Measurements from ENCODE around the gene DNAJC27.

DNAJC27 gene

GRCh38 chr2:24910245-24910644 lies 61.5 kb downstream of the DNAJC27 start:
- TF ChIP-seq CTCF (IDR thresholded peaks at IDR 0.05; ENCODE audit: low read depth, low read length) = no peak
- Histone ChIP-seq H3K27me3 (ENCODE audit: insufficient read depth, low read depth, severe bottlenecking) (no peaks in the 10 kb centered on the region), H3K9me3 (ENCODE audit: severe bottlenecking) (no peaks in the 10 kb centered on the region), H3K4me3 (ENCODE audit: low read depth, low read length) (no peak overlapping the region), H3K27ac (no peak overlapping the region), H3K36me3 (peaks cover 55% of the 10 kb centered on the region)
- no peak for DNase-seq

DNA sequence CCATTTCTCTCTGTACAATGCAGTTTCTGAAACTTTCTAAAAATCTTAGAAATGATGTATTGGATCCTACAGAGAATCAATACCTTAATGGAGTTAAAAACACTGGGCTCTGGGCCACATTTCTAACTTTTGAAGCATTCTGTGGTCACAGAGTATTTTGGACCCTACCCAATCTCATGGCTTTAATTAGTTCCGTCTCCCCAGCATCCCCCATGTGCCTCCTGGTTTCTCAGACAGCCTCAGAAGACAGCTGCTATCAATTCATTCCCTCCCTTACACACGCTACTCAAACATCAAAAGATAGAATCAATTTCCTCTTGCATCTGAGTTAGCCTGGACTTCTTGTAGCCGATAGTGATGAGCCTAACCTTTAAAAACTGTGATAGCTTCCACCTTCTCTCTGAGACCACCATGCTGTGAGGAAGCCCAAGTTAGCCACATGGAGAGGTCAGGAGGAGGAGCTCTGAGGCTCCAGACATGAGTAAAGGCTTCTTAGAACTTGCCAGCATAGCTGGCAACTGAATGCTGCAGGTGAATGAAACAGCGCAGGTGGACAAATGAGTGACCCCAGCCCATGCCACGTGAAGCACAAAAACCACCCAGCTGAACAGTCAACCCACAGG lies 62.1 kb downstream of the DNAJC27 start:
- Histone ChIP-seq H3K36me3 (peaks cover 54% of the 10 kb centered on the region), H3K9me3 (ENCODE audit: severe bottlenecking) (no peaks in the 10 kb centered on the region), H3K4me3 (ENCODE audit: low read depth, low read length) (no peak overlapping the region), H3K27me3 (ENCODE audit: insufficient read depth, low read depth, severe bottlenecking) (no peaks in the 10 kb centered on the region), H3K27ac (no peak overlapping the region)
- DNase-seq = no peak
- no peak for TF ChIP-seq CTCF (IDR thresholded peaks at IDR 0.05; ENCODE audit: low read depth, low read length)

DNA sequence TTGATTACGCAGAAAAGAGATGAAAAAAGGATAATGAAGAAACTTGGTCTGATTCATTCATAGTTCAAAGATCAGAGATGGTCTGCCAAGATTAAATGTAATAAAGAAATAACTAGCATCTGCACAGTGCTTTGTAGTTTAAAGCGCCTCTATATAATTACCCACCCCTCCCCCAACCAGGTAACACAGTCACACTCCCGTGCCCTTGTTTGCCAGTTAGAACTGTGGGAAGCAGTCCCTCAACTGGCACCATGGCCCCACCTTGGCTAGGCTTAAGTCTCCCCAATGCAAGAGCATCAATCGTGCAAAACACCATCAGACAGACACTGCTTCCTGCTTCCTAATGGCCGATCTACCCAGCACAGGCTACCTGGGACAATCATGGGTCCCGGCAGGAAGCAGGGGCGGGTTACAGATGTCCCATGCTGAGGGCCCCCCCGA lies 63.3 kb downstream of the DNAJC27 start:
- no peak overlapping the region for H3K27ac ChIP-seq
- no peak for DNase-seq
- no peaks in the 10 kb centered on the region for H3K27me3 ChIP-seq (ENCODE audit: insufficient read depth, low read depth, severe bottlenecking)
- no peaks in the 10 kb centered on the region for H3K9me3 ChIP-seq (ENCODE audit: severe bottlenecking)
- no peak for TF ChIP-seq CTCF (IDR thresholded peaks at IDR 0.05; ENCODE audit: low read depth, low read length)
- peaks cover 62% of the 10 kb centered on the region for H3K36me3 ChIP-seq
- no peak overlapping the region for H3K4me3 ChIP-seq (ENCODE audit: low read depth, low read length)

DNA sequence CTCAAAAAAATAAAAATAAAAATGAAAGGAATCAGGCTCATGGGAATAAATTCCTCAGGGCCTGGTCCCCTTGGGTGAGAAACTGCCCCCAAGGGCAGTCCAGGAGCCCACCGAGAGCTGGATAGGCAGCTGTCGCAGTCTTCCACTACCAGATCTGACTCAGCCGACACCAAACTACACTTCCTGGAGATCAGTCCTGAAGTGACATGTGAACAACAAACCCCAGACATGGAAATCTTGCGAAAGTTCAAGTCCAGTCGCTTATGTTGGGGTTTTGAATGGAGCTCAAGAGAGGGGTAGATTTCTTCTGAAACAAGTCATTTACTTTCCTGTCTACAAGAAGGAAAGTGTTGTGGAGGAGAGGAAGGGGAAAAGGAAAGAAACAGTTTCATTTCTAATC lies 64.6 kb downstream of the DNAJC27 start:
- H3K27ac ChIP-seq = no peak overlapping the region
- peaks cover 62% of the 10 kb centered on the region for H3K36me3 ChIP-seq
- DNase-seq = no peak
- no peaks in the 10 kb centered on the region for H3K27me3 ChIP-seq (ENCODE audit: insufficient read depth, low read depth, severe bottlenecking)
- no peak for TF ChIP-seq CTCF (IDR thresholded peaks at IDR 0.05; ENCODE audit: low read depth, low read length)
- no peaks in the 10 kb centered on the region for H3K9me3 ChIP-seq (ENCODE audit: severe bottlenecking)
- no peak overlapping the region for H3K4me3 ChIP-seq (ENCODE audit: low read depth, low read length)

DNA sequence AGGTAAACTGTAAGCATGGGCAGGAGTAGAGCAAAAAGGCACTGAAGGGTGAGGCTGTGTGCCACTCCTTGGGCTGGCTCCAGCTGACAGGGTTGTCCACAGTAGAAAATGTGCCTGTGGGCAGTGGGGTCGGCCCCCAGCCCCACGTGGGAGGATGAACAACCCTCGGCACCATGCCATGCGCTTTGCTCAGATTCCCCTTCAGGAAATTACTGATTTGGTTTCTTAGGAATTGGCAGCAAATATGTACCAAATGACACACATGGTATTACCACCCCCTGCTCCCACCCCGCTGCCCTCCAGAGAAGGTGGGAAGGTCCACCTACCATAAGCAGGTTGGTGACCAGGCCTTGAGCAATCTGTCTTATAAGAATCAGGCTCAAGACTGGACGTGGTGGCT lies 65.3 kb downstream of the DNAJC27 start:
- H3K4me3 ChIP-seq (ENCODE audit: low read depth, low read length) = no peak overlapping the region
- H3K27me3 ChIP-seq (ENCODE audit: insufficient read depth, low read depth, severe bottlenecking) = no peaks in the 10 kb centered on the region
- H3K27ac ChIP-seq = no peak overlapping the region
- no peak for TF ChIP-seq CTCF (IDR thresholded peaks at IDR 0.05; ENCODE audit: low read depth, low read length)
- DNase-seq = no peak
- no peaks in the 10 kb centered on the region for H3K9me3 ChIP-seq (ENCODE audit: severe bottlenecking)
- H3K36me3 ChIP-seq = peaks cover 58% of the 10 kb centered on the region

All from WERI-Rb-1 (cell line).